Measurements from ENCODE around the gene MRC2.

DNA sequence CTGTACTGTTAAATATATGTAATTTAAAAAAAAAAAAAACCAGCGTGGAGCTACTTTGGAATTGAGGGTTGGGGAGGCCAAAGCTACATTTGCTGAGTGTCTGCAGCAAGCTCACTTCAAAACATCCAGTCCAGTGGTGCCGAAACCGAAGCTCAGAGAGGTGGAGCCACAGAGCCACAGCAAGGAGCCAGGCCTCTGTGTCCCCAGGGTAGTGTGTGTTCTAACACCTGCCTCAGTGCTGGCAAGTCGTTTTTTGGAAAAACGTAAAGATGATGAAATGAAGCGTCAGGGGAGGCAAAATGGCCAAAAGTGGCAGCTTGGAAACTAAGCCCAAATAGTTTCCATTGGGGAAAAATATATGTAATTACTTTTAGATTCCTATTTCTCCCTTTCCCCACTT lies 36.1 kb upstream of the MRC2 start:
- TF ChIP-seq TAF1 (IDR thresholded peaks at IDR 0.05; ENCODE audit: low read depth) (no peak), EP300 (IDR thresholded peaks at IDR 0.05; ENCODE audit: borderline replicate concordance) (no peak), TEAD4 (IDR thresholded peaks at IDR 0.05) (no peak), NFIC (IDR thresholded peaks at IDR 0.05) (no peak), RAD21 (IDR thresholded peaks at IDR 0.05; ENCODE audit: low read depth) (no peak), YY1 (IDR thresholded peaks at IDR 0.05; ENCODE audit: low read depth) (no peak), CEBPB (IDR thresholded peaks at IDR 0.05) (no peak), FOXM1 (IDR thresholded peaks at IDR 0.05; ENCODE audit: borderline replicate concordance, low read depth) (no peak), ZBTB7A (IDR thresholded peaks at IDR 0.05; ENCODE audit: low read depth) (no peak), USF1 (IDR thresholded peaks at IDR 0.05) (no peak)
- TF ChIP-seq, protein P1, sequence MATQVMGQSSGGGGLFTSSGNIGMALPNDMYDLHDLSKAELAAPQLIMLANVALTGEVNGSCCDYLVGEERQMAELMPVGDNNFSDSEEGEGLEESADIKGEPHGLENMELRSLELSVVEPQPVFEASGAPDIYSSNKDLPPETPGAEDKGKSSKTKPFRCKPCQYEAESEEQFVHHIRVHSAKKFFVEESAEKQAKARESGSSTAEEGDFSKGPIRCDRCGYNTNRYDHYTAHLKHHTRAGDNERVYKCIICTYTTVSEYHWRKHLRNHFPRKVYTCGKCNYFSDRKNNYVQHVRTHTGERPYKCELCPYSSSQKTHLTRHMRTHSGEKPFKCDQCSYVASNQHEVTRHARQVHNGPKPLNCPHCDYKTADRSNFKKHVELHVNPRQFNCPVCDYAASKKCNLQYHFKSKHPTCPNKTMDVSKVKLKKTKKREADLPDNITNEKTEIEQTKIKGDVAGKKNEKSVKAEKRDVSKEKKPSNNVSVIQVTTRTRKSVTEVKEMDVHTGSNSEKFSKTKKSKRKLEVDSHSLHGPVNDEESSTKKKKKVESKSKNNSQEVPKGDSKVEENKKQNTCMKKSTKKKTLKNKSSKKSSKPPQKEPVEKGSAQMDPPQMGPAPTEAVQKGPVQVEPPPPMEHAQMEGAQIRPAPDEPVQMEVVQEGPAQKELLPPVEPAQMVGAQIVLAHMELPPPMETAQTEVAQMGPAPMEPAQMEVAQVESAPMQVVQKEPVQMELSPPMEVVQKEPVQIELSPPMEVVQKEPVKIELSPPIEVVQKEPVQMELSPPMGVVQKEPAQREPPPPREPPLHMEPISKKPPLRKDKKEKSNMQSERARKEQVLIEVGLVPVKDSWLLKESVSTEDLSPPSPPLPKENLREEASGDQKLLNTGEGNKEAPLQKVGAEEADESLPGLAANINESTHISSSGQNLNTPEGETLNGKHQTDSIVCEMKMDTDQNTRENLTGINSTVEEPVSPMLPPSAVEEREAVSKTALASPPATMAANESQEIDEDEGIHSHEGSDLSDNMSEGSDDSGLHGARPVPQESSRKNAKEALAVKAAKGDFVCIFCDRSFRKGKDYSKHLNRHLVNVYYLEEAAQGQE (IDR thresholded peaks at IDR 0.05; ENCODE audit: low read depth), result no peak
- TF ChIP-seq, protein P2, sequence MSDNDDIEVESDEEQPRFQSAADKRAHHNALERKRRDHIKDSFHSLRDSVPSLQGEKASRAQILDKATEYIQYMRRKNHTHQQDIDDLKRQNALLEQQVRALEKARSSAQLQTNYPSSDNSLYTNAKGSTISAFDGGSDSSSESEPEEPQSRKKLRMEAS (IDR thresholded peaks at IDR 0.05), result no peak
